ENCODE measurements around the gene RREB1.

Gene RREB1

DNA sequence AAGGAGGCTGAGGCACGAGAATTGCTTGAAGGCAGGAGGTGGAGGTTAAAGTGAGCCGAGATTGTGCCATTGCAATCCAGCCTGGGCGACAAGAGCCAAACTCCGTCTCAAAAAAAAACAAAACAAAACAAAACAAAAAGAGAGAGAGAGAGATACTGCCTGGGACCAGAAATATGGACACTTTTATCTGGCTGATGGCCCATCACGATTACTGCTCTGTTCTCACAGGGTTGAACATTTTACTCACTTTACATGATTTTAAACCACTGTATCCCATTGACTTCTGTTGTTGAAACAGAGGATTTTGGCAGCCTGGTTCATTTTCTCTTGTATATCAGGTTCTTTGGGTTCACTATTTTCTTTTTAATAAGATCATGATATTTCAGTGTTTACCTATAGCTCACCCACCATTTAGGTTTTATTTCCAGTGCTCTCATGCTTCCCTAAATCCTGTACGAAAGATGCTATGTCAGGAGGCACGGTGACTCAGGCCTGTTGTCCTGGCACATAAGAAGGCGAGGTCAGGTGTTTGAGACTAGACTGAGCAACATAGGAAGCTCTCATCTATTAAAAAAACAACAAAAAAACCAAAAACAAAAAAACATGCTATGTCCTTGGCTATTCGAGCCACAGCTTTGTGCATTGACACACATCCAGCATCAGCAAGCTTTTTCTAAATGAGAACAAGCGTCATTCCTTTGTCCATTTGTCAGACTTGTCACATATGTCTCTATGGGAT, 34.5 kb upstream of the RREB1 start:
- no peaks in the 10 kb centered on the region for H3K27me3 ChIP-seq (replicated peaks in 2 of 5; ENCODE audit: control insufficient read depth in 4 of 5, insufficient read depth in 5 of 5, low read length in 4 of 5)
- peaks cover 0 to 7% (median 0%) of the 10 kb centered on the region in 4 experiments for H3K36me3 ChIP-seq (ENCODE audit: control insufficient read depth in 4 of 4, insufficient read depth in 4 of 4, low read length in 3 of 4)
- H3K4me3 ChIP-seq (ENCODE audit: control insufficient read depth in 1 of 7, extremely low read depth in 1 of 7, insufficient read depth in 4 of 7, low read depth in 2 of 7, low read length in 6 of 7), result peak overlapping the region in 1 of 7 experiments; percentile 58
- ChIA-PET CTCF (interaction anchor here (1.1 to 1.8 kb wide), 4 partner anchors 13 to 377 kb away, joined by 4 to 7 read pairs (median 4); no protein-coding TSS in a partner anchor), POLR2A (interaction anchor here (0.6 to 1.3 kb wide), 3 partner anchors 13 to 281 kb away, joined by 3 to 4 read pairs (median 4); no protein-coding TSS in a partner anchor)
- WGBS (ENCODE audit: insufficient coverage), result 92% methylated on average over 6 of the region's 10 CpGs
- no peaks in the 10 kb centered on the region for H3K9me3 ChIP-seq (ENCODE audit: control extremely low read depth in 1 of 5, control insufficient read depth in 4 of 5, insufficient read depth in 2 of 5, low read depth in 1 of 5, low read length in 4 of 5)
- no peak for DNase-seq
- peaks cover 0 to 16% (median 9%) of the 10 kb centered on the region in 4 experiments for H3K4me1 ChIP-seq (ENCODE audit: control extremely low read depth in 1 of 4, control insufficient read depth in 4 of 4, insufficient read depth in 4 of 4, low read length in 3 of 4)
- peak overlapping the region in 1 of 2 experiments; percentile 50 for H3K27ac ChIP-seq (ENCODE audit: insufficient read depth in 1 of 2, low read depth in 1 of 2, low read length in 2 of 2, poor library complexity in 1 of 2, severe bottlenecking in 2 of 2)

GRCh38 chr6:7073821-7074525, 33.8 kb upstream of the RREB1 start:
- Histone ChIP-seq H3K4me1 (ENCODE audit: control extremely low read depth in 1 of 4, control insufficient read depth in 4 of 4, insufficient read depth in 4 of 4, low read length in 3 of 4) (peaks cover 0 to 16% (median 9%) of the 10 kb centered on the region in 4 experiments), H3K36me3 (ENCODE audit: control insufficient read depth in 4 of 4, insufficient read depth in 4 of 4, low read length in 3 of 4) (peaks cover 0 to 7% (median 0%) of the 10 kb centered on the region in 4 experiments), H3K27me3 (replicated peaks in 2 of 5; ENCODE audit: control insufficient read depth in 4 of 5, insufficient read depth in 5 of 5, low read length in 4 of 5) (no peaks in the 10 kb centered on the region), H3K9me3 (ENCODE audit: control extremely low read depth in 1 of 5, control insufficient read depth in 4 of 5, insufficient read depth in 2 of 5, low read depth in 1 of 5, low read length in 4 of 5) (no peaks in the 10 kb centered on the region), H3K4me3 (ENCODE audit: control insufficient read depth in 1 of 7, extremely low read depth in 1 of 7, insufficient read depth in 4 of 7, low read depth in 2 of 7, low read length in 6 of 7) (peak overlapping the region in 3 of 7 experiments; percentile 32 to 58 (median 33)), H3K27ac (ENCODE audit: insufficient read depth in 1 of 2, low read depth in 1 of 2, low read length in 2 of 2, poor library complexity in 1 of 2, severe bottlenecking in 2 of 2) (peak overlapping the region in 1 of 2 experiments; percentile 50)
- peak; percentile 73 to 89 (median 86) for DNase-seq
- CTCF ChIA-PET, result interaction anchor here (1.1 to 1.8 kb wide), 4 partner anchors 13 to 378 kb away, joined by 4 to 7 read pairs (median 4); no protein-coding TSS in a partner anchor
- POLR2A ChIA-PET, result interaction anchor here (0.6 to 1.3 kb wide), 3 partner anchors 12 to 282 kb away, joined by 3 to 4 read pairs (median 4); no protein-coding TSS in a partner anchor
- WGBS (ENCODE audit: insufficient coverage), result 60% methylated on average over 4 of the region's 9 CpGs

GRCh38 chr6:7074870-7075269, 32.9 kb upstream of the RREB1 start:
- H3K4me1 ChIP-seq (ENCODE audit: control extremely low read depth in 1 of 4, control insufficient read depth in 4 of 4, insufficient read depth in 4 of 4, low read length in 3 of 4), result peaks cover 0 to 18% (median 9%) of the 10 kb centered on the region in 4 experiments
- no peaks in the 10 kb centered on the region for H3K9me3 ChIP-seq (ENCODE audit: control extremely low read depth in 1 of 5, control insufficient read depth in 4 of 5, insufficient read depth in 2 of 5, low read depth in 1 of 5, low read length in 4 of 5)
- ChIA-PET POLR2A (no interaction called here), CTCF (no interaction called here)
- DNase-seq, result no peak
- no peaks in the 10 kb centered on the region for H3K27me3 ChIP-seq (replicated peaks in 2 of 5; ENCODE audit: control insufficient read depth in 4 of 5, insufficient read depth in 5 of 5, low read length in 4 of 5)
- 100% methylated on average over 2 of the region's 3 CpGs for WGBS (ENCODE audit: insufficient coverage)
- no peak overlapping the region for H3K4me3 ChIP-seq (ENCODE audit: control insufficient read depth in 1 of 7, extremely low read depth in 1 of 7, insufficient read depth in 4 of 7, low read depth in 2 of 7, low read length in 6 of 7)
- no peak overlapping the region for H3K27ac ChIP-seq (ENCODE audit: insufficient read depth in 1 of 2, low read depth in 1 of 2, low read length in 2 of 2, poor library complexity in 1 of 2, severe bottlenecking in 2 of 2)
- peaks cover 0 to 7% (median 0%) of the 10 kb centered on the region in 4 experiments for H3K36me3 ChIP-seq (ENCODE audit: control insufficient read depth in 4 of 4, insufficient read depth in 4 of 4, low read length in 3 of 4)

GRCh38 chr6:7075341-7076000, 32.3 kb upstream of the RREB1 start:
- CTCF ChIA-PET, result no interaction called here
- POLR2A ChIA-PET, result no interaction called here
- H3K27me3 ChIP-seq (replicated peaks in 2 of 5; ENCODE audit: control insufficient read depth in 4 of 5, insufficient read depth in 5 of 5, low read length in 4 of 5), result no peaks in the 10 kb centered on the region
- no peaks in the 10 kb centered on the region for H3K9me3 ChIP-seq (ENCODE audit: control extremely low read depth in 1 of 5, control insufficient read depth in 4 of 5, insufficient read depth in 2 of 5, low read depth in 1 of 5, low read length in 4 of 5)
- 93% methylated on average over 6 of the region's 7 CpGs for WGBS (ENCODE audit: insufficient coverage)
- peaks cover 0 to 7% (median 0%) of the 10 kb centered on the region in 4 experiments for H3K36me3 ChIP-seq (ENCODE audit: control insufficient read depth in 4 of 4, insufficient read depth in 4 of 4, low read length in 3 of 4)
- H3K4me3 ChIP-seq (ENCODE audit: control insufficient read depth in 1 of 7, extremely low read depth in 1 of 7, insufficient read depth in 4 of 7, low read depth in 2 of 7, low read length in 6 of 7), result no peak overlapping the region
- DNase-seq, result no peak
- H3K4me1 ChIP-seq (ENCODE audit: control extremely low read depth in 1 of 4, control insufficient read depth in 4 of 4, insufficient read depth in 4 of 4, low read length in 3 of 4), result peaks cover 0 to 23% (median 11%) of the 10 kb centered on the region in 4 experiments
- H3K27ac ChIP-seq (ENCODE audit: insufficient read depth in 1 of 2, low read depth in 1 of 2, low read length in 2 of 2, poor library complexity in 1 of 2, severe bottlenecking in 2 of 2), result no peak overlapping the region

- Histone ChIP-seq H3K9me3 (ENCODE audit: control extremely low read depth in 1 of 5, control insufficient read depth in 4 of 5, insufficient read depth in 2 of 5, low read depth in 1 of 5, low read length in 4 of 5) (no peaks in the 10 kb centered on the region), H3K4me3 (ENCODE audit: control insufficient read depth in 1 of 7, extremely low read depth in 1 of 7, insufficient read depth in 4 of 7, low read depth in 2 of 7, low read length in 6 of 7) (no peak overlapping the region), H3K27ac (ENCODE audit: insufficient read depth in 1 of 2, low read depth in 1 of 2, low read length in 2 of 2, poor library complexity in 1 of 2, severe bottlenecking in 2 of 2) (no peak overlapping the region), H3K27me3 (replicated peaks in 2 of 5; ENCODE audit: control insufficient read depth in 4 of 5, insufficient read depth in 5 of 5, low read length in 4 of 5) (no peaks in the 10 kb centered on the region), H3K4me1 (ENCODE audit: control extremely low read depth in 1 of 4, control insufficient read depth in 4 of 4, insufficient read depth in 4 of 4, low read length in 3 of 4) (peaks cover 0 to 25% (median 11%) of the 10 kb centered on the region in 4 experiments), H3K36me3 (ENCODE audit: control insufficient read depth in 4 of 4, insufficient read depth in 4 of 4, low read length in 3 of 4) (no peaks in the 10 kb centered on the region)
- ChIA-PET CTCF (interaction anchor here (0.8 kb wide), 1 partner anchor 9 kb away, joined by 4 read pairs; no protein-coding TSS in a partner anchor), POLR2A (interaction anchor here (0.6 kb wide), 1 partner anchor 365 kb away, joined by 4 read pairs; no protein-coding TSS in a partner anchor)
- 84% methylated on average over 2 of the region's 2 CpGs for WGBS (ENCODE audit: insufficient coverage)
- DNase-seq, result no peak
Observed at GRCh38 chr6:7077856-7078255, 29.9 kb upstream of the RREB1 start.

DNA sequence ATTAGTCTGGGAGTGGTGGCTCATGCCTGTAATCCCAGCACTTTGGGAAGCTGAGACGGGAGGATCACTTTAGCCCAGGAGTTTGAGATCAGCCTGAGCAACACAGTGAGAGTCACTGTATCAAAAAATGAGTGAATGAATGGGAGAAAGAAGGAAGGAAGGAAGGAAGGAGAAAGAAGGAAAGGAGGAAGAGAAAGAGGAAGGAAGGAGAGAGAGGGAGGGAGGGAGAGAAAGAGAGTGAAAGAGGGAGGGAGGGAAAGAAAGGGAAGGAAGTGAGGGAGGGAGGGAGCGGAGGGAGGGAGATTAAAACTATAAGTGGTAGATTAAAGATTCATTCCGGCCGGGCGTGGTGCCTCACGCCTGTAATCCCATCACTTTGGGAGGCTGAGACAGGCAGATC, 28.9 kb upstream of the RREB1 start:
- ChIA-PET POLR2A (no interaction called here), CTCF (no interaction called here)

More for the DNA sequence above, 28.9 kb upstream of the RREB1 start:
- Histone ChIP-seq H3K36me3 (ENCODE audit: control insufficient read depth in 4 of 4, insufficient read depth in 4 of 4, low read length in 3 of 4) (no peaks in the 10 kb centered on the region), H3K9me3 (ENCODE audit: control extremely low read depth in 1 of 5, control insufficient read depth in 4 of 5, insufficient read depth in 2 of 5, low read depth in 1 of 5, low read length in 4 of 5) (no peaks in the 10 kb centered on the region), H3K4me3 (ENCODE audit: control insufficient read depth in 1 of 7, extremely low read depth in 1 of 7, insufficient read depth in 4 of 7, low read depth in 2 of 7, low read length in 6 of 7) (no peak overlapping the region), H3K27me3 (replicated peaks in 2 of 5; ENCODE audit: control insufficient read depth in 4 of 5, insufficient read depth in 5 of 5, low read length in 4 of 5) (no peaks in the 10 kb centered on the region), H3K27ac (ENCODE audit: insufficient read depth in 1 of 2, low read depth in 1 of 2, low read length in 2 of 2, poor library complexity in 1 of 2, severe bottlenecking in 2 of 2) (no peak overlapping the region), H3K4me1 (ENCODE audit: control extremely low read depth in 1 of 4, control insufficient read depth in 4 of 4, insufficient read depth in 4 of 4, low read length in 3 of 4) (peaks cover 0 to 16% (median 4%) of the 10 kb centered on the region in 4 experiments)
- DNase-seq, result no peak
- WGBS (ENCODE audit: insufficient coverage), result 75% methylated on average over 6 of the region's 6 CpGs

Measured in common myeloid progenitor, CD34-positive (primary cell).